Astrocyte (in vitro differentiated cells and primary cell): ENCODE measurements around the gene PLEKHA1.

Experiments used
- CTCF ChIP-seq: IDR thresholded peaks from 2 replicates; pipeline ENCODE4 v1.5.1; 2011; ENCODE audit warnings: low read depth, mild to moderate bottlenecking, inconsistent platforms, low read length, moderate library complexity; ENCODE audit not compliant: insufficient read depth
- EZH2 ChIP-seq: IDR thresholded peaks from 2 replicates; pipeline ENCODE4 v1.6.1; 2012; ENCODE audit warnings: mild to moderate bottlenecking, low read length, inconsistent platforms; ENCODE audit not compliant: insufficient read depth

GRCh38 chr10:122466951-122467381 lies 92.5 kb downstream of the PLEKHA1 start:
- TF ChIP-seq CTCF = no peak
- TF ChIP-seq EZH2 = no peak
